ENCODE data around the gene ACTRT2.

Gene ACTRT2

DNA sequence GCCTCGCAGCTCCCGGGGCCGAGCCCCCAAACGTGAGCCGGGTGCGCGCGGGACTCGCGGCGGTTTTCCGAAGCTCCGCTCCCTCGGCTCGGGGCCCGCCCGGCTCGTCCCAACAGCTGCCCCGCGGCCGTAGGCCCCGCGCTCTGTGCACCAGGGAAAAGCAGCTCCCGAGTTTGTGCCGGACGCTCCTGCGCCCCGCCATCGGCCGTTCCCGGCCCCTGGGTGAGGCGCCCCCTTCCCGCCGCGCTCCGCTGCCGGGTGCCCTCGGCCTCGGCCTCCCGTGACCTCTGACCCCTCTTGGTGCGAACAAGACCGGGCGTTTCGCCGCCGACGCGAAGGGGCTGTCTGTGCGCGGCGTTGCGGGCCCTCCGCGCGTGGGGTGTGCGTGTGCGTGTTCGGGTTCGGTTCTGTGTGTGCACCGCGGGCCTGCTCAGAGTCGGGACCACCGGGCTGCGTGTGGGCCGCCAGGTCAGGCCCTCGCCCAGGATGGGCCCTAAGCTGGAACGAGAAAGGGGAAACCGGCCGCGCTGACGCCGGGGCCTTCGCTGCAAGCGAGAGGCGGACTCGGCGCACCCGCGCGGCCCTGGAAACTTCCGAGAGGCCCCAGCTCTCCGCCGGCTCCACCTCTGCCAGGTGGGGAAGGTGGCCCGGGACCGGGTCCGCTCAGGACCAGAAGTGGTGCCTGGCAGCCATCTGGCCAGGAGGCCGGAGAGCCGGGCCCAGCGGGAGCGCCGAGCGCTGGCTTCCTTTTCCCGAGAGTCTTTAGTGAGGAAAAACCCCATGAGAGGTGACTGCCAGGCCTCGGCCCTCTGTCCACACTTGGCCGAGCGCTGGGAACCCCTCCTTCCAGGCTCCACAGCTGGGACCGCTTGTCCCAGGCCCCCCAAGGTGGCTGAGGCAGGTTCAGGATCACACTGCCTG, 49.6 kb downstream of the ACTRT2 start:
- H3K27me3 ChIP-seq (ENCODE audit: low read length): no peaks in the 10 kb centered on the region
- no peak overlapping the region for H3K9ac ChIP-seq (ENCODE audit: low read length)
- no peak overlapping the region for H2AFZ ChIP-seq (ENCODE audit: low read depth, low read length, severe bottlenecking)
- no peaks in the 10 kb centered on the region for H3K9me3 ChIP-seq (ENCODE audit: insufficient read depth, low read length)
- H3K9me2 ChIP-seq (replicated peaks; ENCODE audit: insufficient read depth, low read length): no peaks in the 10 kb centered on the region
- no peak overlapping the region for H3K4me3 ChIP-seq (ENCODE audit: insufficient read depth, low read length, poor library complexity, severe bottlenecking)
- H3K4me2 ChIP-seq (ENCODE audit: low read depth, low read length, poor library complexity, severe bottlenecking): no peak overlapping the region
- H3F3A ChIP-seq (ENCODE audit: insufficient read depth): no peaks in the 10 kb centered on the region
- no peaks in the 10 kb centered on the region for H3K79me2 ChIP-seq (ENCODE audit: insufficient read depth, low read length)
- no peaks in the 10 kb centered on the region for H3K36me3 ChIP-seq (ENCODE audit: low read length)
- H3K27ac ChIP-seq (ENCODE audit: low read depth, low read length): no peak overlapping the region
- TF ChIP-seq EZH2phosphoT487 (conservative IDR thresholded peaks at IDR 0.05; ENCODE audit: low read length): no peak
- TF ChIP-seq, protein P1, sequence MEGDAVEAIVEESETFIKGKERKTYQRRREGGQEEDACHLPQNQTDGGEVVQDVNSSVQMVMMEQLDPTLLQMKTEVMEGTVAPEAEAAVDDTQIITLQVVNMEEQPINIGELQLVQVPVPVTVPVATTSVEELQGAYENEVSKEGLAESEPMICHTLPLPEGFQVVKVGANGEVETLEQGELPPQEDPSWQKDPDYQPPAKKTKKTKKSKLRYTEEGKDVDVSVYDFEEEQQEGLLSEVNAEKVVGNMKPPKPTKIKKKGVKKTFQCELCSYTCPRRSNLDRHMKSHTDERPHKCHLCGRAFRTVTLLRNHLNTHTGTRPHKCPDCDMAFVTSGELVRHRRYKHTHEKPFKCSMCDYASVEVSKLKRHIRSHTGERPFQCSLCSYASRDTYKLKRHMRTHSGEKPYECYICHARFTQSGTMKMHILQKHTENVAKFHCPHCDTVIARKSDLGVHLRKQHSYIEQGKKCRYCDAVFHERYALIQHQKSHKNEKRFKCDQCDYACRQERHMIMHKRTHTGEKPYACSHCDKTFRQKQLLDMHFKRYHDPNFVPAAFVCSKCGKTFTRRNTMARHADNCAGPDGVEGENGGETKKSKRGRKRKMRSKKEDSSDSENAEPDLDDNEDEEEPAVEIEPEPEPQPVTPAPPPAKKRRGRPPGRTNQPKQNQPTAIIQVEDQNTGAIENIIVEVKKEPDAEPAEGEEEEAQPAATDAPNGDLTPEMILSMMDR (IDR thresholded peaks at IDR 0.05; ENCODE audit: insufficient read depth, low read length, poor library complexity, severe bottlenecking): no peak
- no peaks in the 10 kb centered on the region for H4K20me1 ChIP-seq (ENCODE audit: low read depth, low read length)

DNA sequence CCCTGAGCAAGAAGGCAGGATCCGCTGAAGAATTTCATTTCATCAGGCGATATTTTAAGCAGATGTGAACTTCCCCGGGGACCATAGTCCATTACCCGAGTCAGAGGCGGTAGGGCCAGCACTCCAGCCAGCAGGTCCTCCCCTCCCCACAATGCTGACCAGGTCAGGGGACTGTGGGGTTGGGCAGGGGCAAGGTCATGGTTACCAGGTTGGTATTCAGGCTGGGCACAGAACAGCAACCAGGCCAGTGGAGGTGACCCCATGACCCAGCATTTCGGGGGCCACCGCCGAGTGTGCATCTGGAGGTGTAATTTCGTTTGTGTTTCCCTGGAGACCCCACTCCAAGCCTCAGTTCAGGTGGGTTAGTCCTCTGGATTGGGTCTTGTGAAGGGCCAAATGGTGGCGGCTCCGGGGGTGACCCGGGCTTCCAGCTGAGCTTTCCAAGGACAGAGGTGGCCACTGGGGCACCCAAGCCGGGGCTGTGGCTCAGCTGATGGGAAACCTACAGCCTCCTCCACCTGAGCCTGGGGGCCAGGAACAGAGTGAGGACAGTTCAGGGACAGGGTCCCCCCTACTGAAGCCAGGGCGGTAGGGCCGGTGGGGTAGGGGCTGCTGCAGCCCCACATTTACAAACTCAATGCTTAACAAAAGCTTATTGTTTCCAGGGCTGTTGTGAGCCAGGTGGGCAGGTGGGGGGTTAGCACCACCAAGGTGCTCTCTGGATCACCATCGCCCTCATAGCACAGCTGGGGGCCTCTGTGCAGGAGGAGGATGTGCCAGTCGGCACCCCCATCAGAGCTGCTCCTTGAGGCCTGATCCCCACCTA, 50.5 kb downstream of the ACTRT2 start:
- H2AFZ ChIP-seq (ENCODE audit: low read depth, low read length, severe bottlenecking): no peak overlapping the region
- H3K79me2 ChIP-seq (ENCODE audit: insufficient read depth, low read length): no peaks in the 10 kb centered on the region
- H3K4me3 ChIP-seq (ENCODE audit: insufficient read depth, low read length, poor library complexity, severe bottlenecking): no peak overlapping the region
- H3K9ac ChIP-seq (ENCODE audit: low read length): no peak overlapping the region
- H3K9me3 ChIP-seq (ENCODE audit: insufficient read depth, low read length): no peaks in the 10 kb centered on the region
- H3F3A ChIP-seq (ENCODE audit: insufficient read depth): no peaks in the 10 kb centered on the region
- H3K27ac ChIP-seq (ENCODE audit: low read depth, low read length): no peak overlapping the region
- H3K4me2 ChIP-seq (ENCODE audit: low read depth, low read length, poor library complexity, severe bottlenecking): no peak overlapping the region
- H3K36me3 ChIP-seq (ENCODE audit: low read length): no peaks in the 10 kb centered on the region
- TF ChIP-seq, protein P1 (IDR thresholded peaks at IDR 0.05; ENCODE audit: insufficient read depth, low read length, poor library complexity, severe bottlenecking): no peak
- TF ChIP-seq EZH2phosphoT487 (conservative IDR thresholded peaks at IDR 0.05; ENCODE audit: low read length): no peak
- no peaks in the 10 kb centered on the region for H3K27me3 ChIP-seq (ENCODE audit: low read length)
- no peaks in the 10 kb centered on the region for H3K9me2 ChIP-seq (replicated peaks; ENCODE audit: insufficient read depth, low read length)
- H4K20me1 ChIP-seq (ENCODE audit: low read depth, low read length): no peaks in the 10 kb centered on the region
